HG02870 (cell line): ENCODE data around the gene ELMOD3.
A peak's percentile ranks its signal among the peaks of the same experiment; 100 is the strongest.
"Not testable (repeated sequence)": the region's sequence is repeated elsewhere in the genome, so short reads cannot be mapped to it uniquely, and the experiment has no call there.

Experiments used
- ATAC-seq: cut with Tn5 transposase; IDR thresholded peaks from one replicate; pipeline ENCODE4 v1.9.1; 2021; ENCODE audit warnings: mild to moderate bottlenecking, moderate library complexity; ENCODE audit not compliant: unreplicated experiment

The ELMOD3 gene

GRCh38 chr2:85400541-85401463, 46.2 kb downstream of the ELMOD3 start:
- no peak for ATAC-seq

- no peak for ATAC-seq
Observed at GRCh38 chr2:85401464-85401805, 46.9 kb downstream of the ELMOD3 start.

- ATAC-seq: no peak
Observed at GRCh38 chr2:85401844-85402243, 47.3 kb downstream of the ELMOD3 start.

- ATAC-seq: peak; percentile 35
Observed at GRCh38 chr2:85405201-85406059, 50.9 kb downstream of the ELMOD3 start.

- ATAC-seq: peak; percentile 56
Observed at GRCh38 chr2:85409845-85410583, 55.4 kb downstream of the ELMOD3 start, which contains the start of gene CAPG. TSS of gene CAPG (minus strand) at chr2:85410366. CDS start at chr2:85402145, 8,221 bp downstream.

GRCh38 chr2:85410584-85411404, 56.2 kb downstream of the ELMOD3 start:
- no peak for ATAC-seq

- no peak for ATAC-seq
Observed at GRCh38 chr2:85411405-85411748, 56.8 kb downstream of the ELMOD3 start.

- ATAC-seq: no peak
Observed at GRCh38 chr2:85413592-85414420, 59.2 kb downstream of the ELMOD3 start.

- not testable (repeated sequence) for ATAC-seq
Observed at GRCh38 chr2:85414421-85414759, 59.8 kb downstream of the ELMOD3 start.

GRCh38 chr2:85414761-85415553, 60.4 kb downstream of the ELMOD3 start:
- ATAC-seq: no peak

- ATAC-seq: no peak
Observed at GRCh38 chr2:85415980-85416650, 61.5 kb downstream of the ELMOD3 start.

- peak; percentile 79 for ATAC-seq
Observed at GRCh38 chr2:85418132-85419008, 63.8 kb downstream of the ELMOD3 start, which contains the start of gene SH2D6. TSS of gene SH2D6 (plus strand) at chr2:85418714. CDS start at chr2:85429466, 10,752 bp downstream.

GRCh38 chr2:85419009-85419675, 64.6 kb downstream of the ELMOD3 start:
- no peak for ATAC-seq

- peak; percentile 51 for ATAC-seq
Observed at GRCh38 chr2:85420536-85421259, 66.1 kb downstream of the ELMOD3 start.

- no peak for ATAC-seq
Observed at GRCh38 chr2:85421260-85422071, 66.9 kb downstream of the ELMOD3 start.
